ENCODE results near the gene ERI3. TPM values are rescaled to one million over a fixed set of nuclear protein-coding genes. Genes with fewer than 3 reads are reported as not detected.
A peak's percentile ranks its signal among the peaks of the same experiment; 100 is the strongest.

The ERI3 gene
- total RNA-seq, 1 donor from 2014 or later = 70.7 TPM

GRCh38 chr1:44367944-44368343 lies 12.9 kb upstream of the ERI3 start:
- no peak overlapping the region for H3K27ac Mint-ChIP-seq

GRCh38 chr1:44366371-44366975 lies 11.4 kb upstream of the ERI3 start:
- Mint-ChIP-seq H3K27ac (no peak overlapping the region), H3K4me1 (no peaks in the 10 kb centered on the region), H3K4me3 (no peak overlapping the region), H3K9me3 (no peaks in the 10 kb centered on the region), H3K36me3 (no peaks in the 10 kb centered on the region), H3K27me3 (ENCODE audit: low read depth) (peaks cover 42% of the 10 kb centered on the region)
- TF ChIP-seq CTCF (IDR thresholded peaks at IDR 0.05; ENCODE audit: unreplicated experiment) = no peak
- no peak for DNase-seq (ENCODE audit: low spot score in 2 of 2, unreplicated experiment in 2 of 2)

More at GRCh38 chr1:44367944-44368343, 12.9 kb upstream of the ERI3 start:
- Mint-ChIP-seq H3K9me3 (no peaks in the 10 kb centered on the region), H3K4me3 (no peak overlapping the region), H3K36me3 (no peaks in the 10 kb centered on the region), H3K4me1 (no peaks in the 10 kb centered on the region), H3K27me3 (ENCODE audit: low read depth) (peaks cover 36% of the 10 kb centered on the region)
- no peak for TF ChIP-seq CTCF (IDR thresholded peaks at IDR 0.05; ENCODE audit: unreplicated experiment)
- DNase-seq (ENCODE audit: low spot score in 2 of 2, unreplicated experiment in 2 of 2) = no peak

GRCh38 chr1:44361478-44361877 lies 6.4 kb upstream of the ERI3 start:
- peaks cover 25% of the 10 kb centered on the region for H3K27me3 Mint-ChIP-seq (ENCODE audit: low read depth)
- H3K27ac Mint-ChIP-seq = no peak overlapping the region
- peaks cover 20% of the 10 kb centered on the region for H3K4me1 Mint-ChIP-seq
- DNase-seq (ENCODE audit: low spot score in 2 of 2, unreplicated experiment in 2 of 2) = no peak
- H3K36me3 Mint-ChIP-seq = no peaks in the 10 kb centered on the region
- H3K9me3 Mint-ChIP-seq = no peaks in the 10 kb centered on the region
- no peak for TF ChIP-seq CTCF (IDR thresholded peaks at IDR 0.05; ENCODE audit: unreplicated experiment)
- H3K4me3 Mint-ChIP-seq = no peak overlapping the region

GRCh38 chr1:44359234-44359935 lies 4.3 kb upstream of the ERI3 start:
- no peak for DNase-seq (ENCODE audit: low spot score in 2 of 2, unreplicated experiment in 2 of 2)
- H3K4me1 Mint-ChIP-seq = peaks cover 34% of the 10 kb centered on the region
- peaks cover 18% of the 10 kb centered on the region for H3K27me3 Mint-ChIP-seq (ENCODE audit: low read depth)
- H3K9me3 Mint-ChIP-seq = no peaks in the 10 kb centered on the region
- no peaks in the 10 kb centered on the region for H3K36me3 Mint-ChIP-seq
- H3K4me3 Mint-ChIP-seq = no peak overlapping the region
- peak overlapping the region; percentile 57 for H3K27ac Mint-ChIP-seq
- TF ChIP-seq CTCF (IDR thresholded peaks at IDR 0.05; ENCODE audit: unreplicated experiment) = no peak

- Mint-ChIP-seq H3K4me1 (peaks cover 51% of the 10 kb centered on the region), H3K27me3 (ENCODE audit: low read depth) (peaks cover 3% of the 10 kb centered on the region), H3K4me3 (no peak overlapping the region), H3K9me3 (no peaks in the 10 kb centered on the region), H3K27ac (no peak overlapping the region), H3K36me3 (no peaks in the 10 kb centered on the region)
- DNase-seq (ENCODE audit: low spot score in 2 of 2, unreplicated experiment in 2 of 2) = no peak
- TF ChIP-seq CTCF (IDR thresholded peaks at IDR 0.05; ENCODE audit: unreplicated experiment) = no peak
These were observed 2.7 kb upstream of the ERI3 start for GRCh38 chr1:44357710-44358109.

All from mesothelial cell of epicardium (in vitro differentiated cells).